GM12878 (cell line): ENCODE results near the gene ARHGAP15. TPM values are rescaled to one million over a fixed set of nuclear protein-coding genes. Genes with fewer than 3 reads are reported as not detected.

ENCODE experiments used
- ATAC-seq: fragments of 200-7000 bp; cut with Tn5 transposase; 3 replicates; pipeline ENCODE4 v1.9.1; 2020; ENCODE audit warnings: mild to moderate bottlenecking, moderate library complexity
- BruUV-seq: library from RNA; stranded (reverse); fragments of 400-500 nt; replicated peaks from 2 replicates; lab custom pipeline; 2021; lab: Mats Ljungman, UMichigan
- CTCF ChIA-PET: fragments of 300-600 bp; sonication (Branson Sonifier 250); formaldehyde crosslinking; extraction: SDS; loops from one replicate; lab custom pipeline; 2021; ENCODE audit warnings: inconsistent platforms; lab: Yijun Ruan, JAX
- POLR2A ChIA-PET: fragments of 350-600 bp; formaldehyde crosslinking; extraction: SDS; loops from one replicate; lab custom pipeline; 2021; ENCODE audit warnings: inconsistent platforms; lab: Charles Lee
- RAD21 ChIA-PET: fragments of 300-600 bp; sonication (Branson Sonifier 250); formaldehyde crosslinking; loops from one replicate; lab custom pipeline; 2023; ENCODE audit warnings: antibody characterized with exemption; ENCODE audit not compliant: unreplicated experiment; lab: Charles Lee
- SMC1A ChIA-PET: fragments of 300-600 bp; sonication (Branson Sonifier 250); formaldehyde crosslinking; loops from one replicate; lab custom pipeline; 2023; ENCODE audit not compliant: unreplicated experiment, uncharacterized antibody; lab: Charles Lee
- DNase-seq: peaks from one replicate; pipeline ENCODE4 v3.0.0-alpha.2; 2011; ENCODE audit warnings: low read depth, low spot score
- FAIRE-seq: peaks from 3 replicates; lab custom pipeline; 2011; peaks lifted over from hg19 to GRCh38; lab: Jason Lieb, UNC
- H2AFZ ChIP-seq: 2 replicates; pipeline ENCODE4 v1.6.0; 2011; ENCODE audit warnings: low read depth, low read length, control low read depth; ENCODE audit not compliant: control insufficient read depth
- H3K27ac ChIP-seq: 2 replicates; pipeline ENCODE4 v1.5.1; 2011; ENCODE audit warnings: control low read depth; ENCODE audit not compliant: control insufficient read depth, insufficient read depth
- H3K27me3 ChIP-seq, 2 experiments: replicated peaks in 1 of 2; 2 replicates each; pipeline versions ENCODE4 v1.6.0 to v1.6.1; 2011; ENCODE audit warnings: low read length in 1 of 2; ENCODE audit not compliant: control insufficient read depth in 2 of 2, insufficient read depth in 2 of 2
- H3K36me3 ChIP-seq, 2 experiments: 2 replicates each; pipeline ENCODE4 v1.5.1; 2011; ENCODE audit warnings: low read length in 1 of 2; ENCODE audit not compliant: control insufficient read depth in 2 of 2, insufficient read depth in 2 of 2
- H3K4me1 ChIP-seq: 2 replicates; pipeline ENCODE4 v1.6.1; 2011; ENCODE audit warnings: mild to moderate bottlenecking, low read length, moderate library complexity, mixed read lengths; ENCODE audit not compliant: control insufficient read depth, insufficient read depth
- H3K4me2 ChIP-seq: 2 replicates; pipeline ENCODE4 v1.6.0; 2011; ENCODE audit warnings: control low read depth; ENCODE audit not compliant: control insufficient read depth, insufficient read depth
- H3K4me3 ChIP-seq: fragments of 200-600 bp; sonication (generic); 2 replicates; pipeline ENCODE4 v1.5.1; 2016
- H3K79me2 ChIP-seq: 2 replicates; pipeline ENCODE4 v1.6.0; 2011; ENCODE audit warnings: low read length; ENCODE audit not compliant: control insufficient read depth, insufficient read depth
- H3K9ac ChIP-seq: 2 replicates; pipeline ENCODE4 v1.8.0; 2011; ENCODE audit warnings: low read length, control low read depth, mixed read lengths; ENCODE audit not compliant: control insufficient read depth, insufficient read depth
- H3K9me3 ChIP-seq: replicated peaks from 3 replicates; pipeline ENCODE4 v1.5.1; 2011; ENCODE audit warnings: mild to moderate bottlenecking, low read length; ENCODE audit not compliant: control insufficient read depth, insufficient read depth
- H4K20me1 ChIP-seq: 2 replicates; pipeline ENCODE4 v1.6.0; 2011; ENCODE audit not compliant: control insufficient read depth, insufficient read depth
- ASH2L ChIP-seq: fragments of 300-600, 200-600 bp; sonication (generic); IDR thresholded peaks from 2 replicates; pipeline ENCODE4 v1.6.1; 2017; ENCODE audit warnings: low read depth, mild to moderate bottlenecking, borderline replicate concordance
- CBX5 ChIP-seq: sonication (generic); IDR thresholded peaks from 2 replicates; pipeline ENCODE4 v1.6.1; 2016; ENCODE audit warnings: low read depth, moderate library complexity, mild to moderate bottlenecking, inconsistent platforms
- CEBPB ChIP-seq, 2 experiments: fragments of 150-350 bp in 1 of 2; IDR thresholded peaks; 2 replicates each; pipeline ENCODE4 v1.6.1; 2012 to 2014; ENCODE audit warnings: low read depth in 2 of 2, low read length in 2 of 2, borderline replicate concordance in 1 of 2, inconsistent platforms in 1 of 2
- EP300 ChIP-seq, 2 experiments: fragments of 150-350 bp in 1 of 2; IDR thresholded peaks; 2 replicates each; pipeline ENCODE4 v1.6.1; 2011 to 2012; ENCODE audit warnings: low read depth in 2 of 2, low read length in 2 of 2, borderline replicate concordance in 1 of 2, improper control_type of control experiment in 1 of 2, inconsistent platforms in 1 of 2; ENCODE audit not compliant: control insufficient read depth in 1 of 2
- ETV6 ChIP-seq, 2 experiments: fragments of 450-650 bp in 1 of 2; IDR thresholded peaks in 1 of 2; conservative IDR thresholded peaks in 1 of 2; 2 replicates each; pipeline ENCODE4 v1.6.1; 2014; ENCODE audit warnings: antibody characterized with exemption in 1 of 2, borderline replicate concordance in 1 of 2, low read depth in 1 of 2, mild to moderate bottlenecking in 1 of 2, moderate library complexity in 1 of 2
- FOXM1 ChIP-seq: IDR thresholded peaks from 2 replicates; pipeline ENCODE4 v1.6.1; 2012; ENCODE audit warnings: low read depth, mild to moderate bottlenecking, inconsistent platforms, low read length, moderate library complexity
- GABPA ChIP-seq: IDR thresholded peaks from 2 replicates; pipeline ENCODE4 v1.6.1; 2014; ENCODE audit warnings: antibody characterized with exemption, low read depth, mild to moderate bottlenecking, inconsistent platforms
- KLF5 ChIP-seq: fragments of 450-650 bp; IDR thresholded peaks from 2 replicates; pipeline ENCODE4 v1.6.1; 2014; ENCODE audit warnings: mild to moderate bottlenecking; ENCODE audit not compliant: partially characterized antibody
- PML ChIP-seq: IDR thresholded peaks from 2 replicates; pipeline ENCODE4 v1.6.1; 2012; ENCODE audit warnings: low read length, inconsistent platforms
- STAT3 ChIP-seq: IDR thresholded peaks from 2 replicates; pipeline ENCODE4 v1.6.1; 2011; ENCODE audit warnings: low read depth, low read length, improper control_type of control experiment
- WGBS: methylation state at CpG from one replicate; pipeline ENCODE4 v1.1.6; 2016; ENCODE audit warnings: low lambda C conversion rate; ENCODE audit not compliant: insufficient replicate concordance, insufficient coverage; ENCODE audit errors: missing lambda C conversion rate; 5-methylcytosine and 5-hydroxymethylcytosine counted together
- in situ Hi-C: fragments of 300-500 bp; cut with MboI; formaldehyde crosslinking; loops from 9 replicates; pipeline ENCODE4 v1.14.3; 2018; ENCODE audit warnings: mixed read lengths
- intact Hi-C: fragments of 100-400 bp; cut with micrococcal nuclease; formaldehyde crosslinking; loops from one replicate; pipeline ENCODE4 v1.14.2; 2022; ENCODE audit not compliant: unreplicated experiment
- polyA plus RNA-seq, 11 experiments: library from polyadenylated mRNA; depleted of rRNA in 4 of 11; unstranded in 6 of 11; stranded (reverse) in 5 of 11; fragments of >200 nt; fragmentation: Nextera tagmentation in 4 of 11; fragmentation: Illumina TruSeq in 1 of 11; extraction: Ambion mirVana in 4 of 11; extraction: Trizol in 1 of 11; gene quantifications; 1 replicate in 1 of 11; 2 replicates in 10 of 11; pipeline versions ENCODE4 v1.2.1 to v1.2.3, GENCODE V29; 2011 to 2016; ENCODE audit warnings: inconsistent platforms in 2 of 11, missing spikeins in 2 of 11, low read depth in 1 of 11
- total RNA-seq, 4 experiments: library from RNA; depleted of rRNA in 3 of 4; stranded (reverse); fragments of >200 nt in 3 of 4; fragmentation: Illumina TruSeq in 1 of 4; extraction: Trizol in 1 of 4; gene quantifications; 2 replicates each; pipeline versions ENCODE4 v1.2.1 to v1.2.3, GENCODE V29; 2013 to 2021
- TF ChIP-seq, protein P1 (sequence below), 3 experiments: IDR thresholded peaks in 2 of 3; conservative IDR thresholded peaks in 1 of 3; 2 replicates each; pipeline ENCODE4 v1.5.1; 2011; ENCODE audit warnings: low read depth in 3 of 3, low read length in 3 of 3, mild to moderate bottlenecking in 3 of 3, control low read depth in 2 of 3, moderate library complexity in 2 of 3, inconsistent platforms in 1 of 3, mixed read lengths in 1 of 3; ENCODE audit not compliant: control insufficient read depth in 2 of 3, insufficient read depth in 1 of 3; ENCODE audit errors: extremely low read depth in 1 of 3
- TF ChIP-seq, protein P2 (sequence below): fragments of 450-650 bp; formaldehyde crosslinking; IDR thresholded peaks from 2 replicates; pipeline ENCODE4 v1.5.0; 2022; ENCODE audit warnings: mild to moderate bottlenecking, missing genetic modification characterization
- TF ChIP-seq, protein P3 (sequence below): fragments of 450-650 bp; IDR thresholded peaks from 2 replicates; pipeline ENCODE4 v1.6.1; 2017; ENCODE audit warnings: mild to moderate bottlenecking, moderate library complexity

The ARHGAP15 gene
- total and polyA plus RNA-seq, 10 of the 15 experiments (the other 5 are each of a cell fraction or from before 2014, with no cell fraction given): 38.0 to 92.6 (median 66.7) TPM

DNA sequence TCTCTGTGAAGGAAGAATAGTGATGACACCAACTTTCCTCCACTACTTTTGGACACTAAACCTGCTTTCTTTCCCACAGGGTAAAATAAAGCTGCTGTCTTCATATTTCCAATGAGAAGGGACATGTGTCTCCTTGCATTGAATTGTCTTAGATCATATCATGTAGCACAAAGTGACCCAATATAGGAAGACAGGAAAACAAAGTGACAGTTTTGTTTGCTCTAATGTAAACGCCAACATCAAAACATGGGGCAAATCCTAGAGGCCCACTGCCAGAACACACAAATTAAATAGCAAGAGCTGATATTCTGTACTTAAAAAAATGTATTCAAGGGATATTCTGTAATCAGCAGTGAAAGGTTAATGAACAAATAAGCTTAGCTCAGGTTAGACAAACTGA, 36.1 kb downstream of the ARHGAP15 start:
- RAD21 ChIA-PET: no interaction called here
- SMC1A ChIA-PET: interaction anchor here (0.8 to 5.3 kb wide), 5 partner anchors 10 to 83 kb away, joined by 3 to 31 read pairs (median 3); partner anchors contain the start of gene ARHGAP15
- in situ Hi-C loops: no loop called here
- H4K20me1 ChIP-seq: 0 out of 2 replicates have a peak, but pooled peaks cover 3% of the 10 kb centered on the region
- CTCF ChIA-PET: no interaction called here
- ATAC-seq: no peak
- no TSS peak for BruUV-seq
- no peak for FAIRE-seq
- no peaks in the 10 kb centered on the region for H3K27me3 ChIP-seq
- H3K27ac ChIP-seq: no peak overlapping the region
- no peak overlapping the region for H3K9ac ChIP-seq
- no peak overlapping the region for H2AFZ ChIP-seq
- no peaks in the 10 kb centered on the region; the same call in 1 of the 2 replicates for H3K4me1 ChIP-seq
- POLR2A ChIA-PET: no interaction called here
- H3K79me2 ChIP-seq: peaks cover 6% of the 10 kb centered on the region
- H3K4me2 ChIP-seq: no peak overlapping the region
- 100% methylated on average over 1 of the region's 1 CpG for WGBS
- DNase-seq: no peak
- TF ChIP-seq ETV6 (conservative IDR thresholded peaks at IDR 0.05 in 1 of 2, IDR thresholded peaks at IDR 0.05 in 1 of 2; ENCODE audit: borderline replicate concordance in 1 of 2, low read depth in 1 of 2) (no peak), EP300 (IDR thresholded peaks at IDR 0.05; ENCODE audit: borderline replicate concordance in 1 of 2, control insufficient read depth in 1 of 2, low read depth in 2 of 2, low read length in 2 of 2) (no peak), KLF5 (no peak), CBX5 (no peak), PML (no peak), CEBPB (IDR thresholded peaks at IDR 0.05; ENCODE audit: borderline replicate concordance in 1 of 2, low read depth in 2 of 2, low read length in 2 of 2) (no peak), FOXM1 (no peak), ASH2L (no peak), GABPA (no peak), STAT3 (no peak)
- TF ChIP-seq, protein P1, sequence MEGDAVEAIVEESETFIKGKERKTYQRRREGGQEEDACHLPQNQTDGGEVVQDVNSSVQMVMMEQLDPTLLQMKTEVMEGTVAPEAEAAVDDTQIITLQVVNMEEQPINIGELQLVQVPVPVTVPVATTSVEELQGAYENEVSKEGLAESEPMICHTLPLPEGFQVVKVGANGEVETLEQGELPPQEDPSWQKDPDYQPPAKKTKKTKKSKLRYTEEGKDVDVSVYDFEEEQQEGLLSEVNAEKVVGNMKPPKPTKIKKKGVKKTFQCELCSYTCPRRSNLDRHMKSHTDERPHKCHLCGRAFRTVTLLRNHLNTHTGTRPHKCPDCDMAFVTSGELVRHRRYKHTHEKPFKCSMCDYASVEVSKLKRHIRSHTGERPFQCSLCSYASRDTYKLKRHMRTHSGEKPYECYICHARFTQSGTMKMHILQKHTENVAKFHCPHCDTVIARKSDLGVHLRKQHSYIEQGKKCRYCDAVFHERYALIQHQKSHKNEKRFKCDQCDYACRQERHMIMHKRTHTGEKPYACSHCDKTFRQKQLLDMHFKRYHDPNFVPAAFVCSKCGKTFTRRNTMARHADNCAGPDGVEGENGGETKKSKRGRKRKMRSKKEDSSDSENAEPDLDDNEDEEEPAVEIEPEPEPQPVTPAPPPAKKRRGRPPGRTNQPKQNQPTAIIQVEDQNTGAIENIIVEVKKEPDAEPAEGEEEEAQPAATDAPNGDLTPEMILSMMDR (IDR thresholded peaks at IDR 0.05 in 2 of 3, conservative IDR thresholded peaks at IDR 0.05 in 1 of 3; ENCODE audit: control insufficient read depth in 2 of 3, extremely low read depth in 1 of 3, insufficient read depth in 1 of 3, low read depth in 3 of 3, low read length in 3 of 3): no peak
- TF ChIP-seq, protein P2, sequence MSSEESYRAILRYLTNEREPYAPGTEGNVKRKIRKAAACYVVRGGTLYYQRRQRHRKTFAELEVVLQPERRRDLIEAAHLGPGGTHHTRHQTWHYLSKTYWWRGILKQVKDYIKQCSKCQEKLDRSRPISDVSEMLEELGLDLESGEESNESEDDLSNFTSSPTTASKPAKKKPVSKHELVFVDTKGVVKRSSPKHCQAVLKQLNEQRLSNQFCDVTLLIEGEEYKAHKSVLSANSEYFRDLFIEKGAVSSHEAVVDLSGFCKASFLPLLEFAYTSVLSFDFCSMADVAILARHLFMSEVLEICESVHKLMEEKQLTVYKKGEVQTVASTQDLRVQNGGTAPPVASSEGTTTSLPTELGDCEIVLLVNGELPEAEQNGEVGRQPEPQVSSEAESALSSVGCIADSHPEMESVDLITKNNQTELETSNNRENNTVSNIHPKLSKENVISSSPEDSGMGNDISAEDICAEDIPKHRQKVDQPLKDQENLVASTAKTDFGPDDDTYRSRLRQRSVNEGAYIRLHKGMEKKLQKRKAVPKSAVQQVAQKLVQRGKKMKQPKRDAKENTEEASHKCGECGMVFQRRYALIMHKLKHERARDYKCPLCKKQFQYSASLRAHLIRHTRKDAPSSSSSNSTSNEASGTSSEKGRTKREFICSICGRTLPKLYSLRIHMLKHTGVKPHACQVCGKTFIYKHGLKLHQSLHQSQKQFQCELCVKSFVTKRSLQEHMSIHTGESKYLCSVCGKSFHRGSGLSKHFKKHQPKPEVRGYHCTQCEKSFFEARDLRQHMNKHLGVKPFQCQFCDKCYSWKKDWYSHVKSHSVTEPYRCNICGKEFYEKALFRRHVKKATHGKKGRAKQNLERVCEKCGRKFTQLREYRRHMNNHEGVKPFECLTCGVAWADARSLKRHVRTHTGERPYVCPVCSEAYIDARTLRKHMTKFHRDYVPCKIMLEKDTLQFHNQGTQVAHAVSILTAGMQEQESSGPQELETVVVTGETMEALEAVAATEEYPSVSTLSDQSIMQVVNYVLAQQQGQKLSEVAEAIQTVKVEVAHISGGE (CRISPR knock-in tag): no peak
- TF ChIP-seq, protein P3, sequence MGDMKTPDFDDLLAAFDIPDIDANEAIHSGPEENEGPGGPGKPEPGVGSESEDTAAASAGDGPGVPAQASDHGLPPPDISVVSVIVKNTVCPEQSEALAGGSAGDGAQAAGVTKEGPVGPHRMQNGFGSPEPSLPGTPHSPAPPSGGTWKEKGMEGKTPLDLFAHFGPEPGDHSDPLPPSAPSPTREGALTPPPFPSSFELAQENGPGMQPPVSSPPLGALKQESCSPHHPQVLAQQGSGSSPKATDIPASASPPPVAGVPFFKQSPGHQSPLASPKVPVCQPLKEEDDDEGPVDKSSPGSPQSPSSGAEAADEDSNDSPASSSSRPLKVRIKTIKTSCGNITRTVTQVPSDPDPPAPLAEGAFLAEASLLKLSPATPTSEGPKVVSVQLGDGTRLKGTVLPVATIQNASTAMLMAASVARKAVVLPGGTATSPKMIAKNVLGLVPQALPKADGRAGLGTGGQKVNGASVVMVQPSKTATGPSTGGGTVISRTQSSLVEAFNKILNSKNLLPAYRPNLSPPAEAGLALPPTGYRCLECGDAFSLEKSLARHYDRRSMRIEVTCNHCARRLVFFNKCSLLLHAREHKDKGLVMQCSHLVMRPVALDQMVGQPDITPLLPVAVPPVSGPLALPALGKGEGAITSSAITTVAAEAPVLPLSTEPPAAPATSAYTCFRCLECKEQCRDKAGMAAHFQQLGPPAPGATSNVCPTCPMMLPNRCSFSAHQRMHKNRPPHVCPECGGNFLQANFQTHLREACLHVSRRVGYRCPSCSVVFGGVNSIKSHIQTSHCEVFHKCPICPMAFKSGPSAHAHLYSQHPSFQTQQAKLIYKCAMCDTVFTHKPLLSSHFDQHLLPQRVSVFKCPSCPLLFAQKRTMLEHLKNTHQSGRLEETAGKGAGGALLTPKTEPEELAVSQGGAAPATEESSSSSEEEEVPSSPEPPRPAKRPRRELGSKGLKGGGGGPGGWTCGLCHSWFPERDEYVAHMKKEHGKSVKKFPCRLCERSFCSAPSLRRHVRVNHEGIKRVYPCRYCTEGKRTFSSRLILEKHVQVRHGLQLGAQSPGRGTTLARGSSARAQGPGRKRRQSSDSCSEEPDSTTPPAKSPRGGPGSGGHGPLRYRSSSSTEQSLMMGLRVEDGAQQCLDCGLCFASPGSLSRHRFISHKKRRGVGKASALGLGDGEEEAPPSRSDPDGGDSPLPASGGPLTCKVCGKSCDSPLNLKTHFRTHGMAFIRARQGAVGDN: no peak
- intact Hi-C loops: no loop called here
- no peak overlapping the region for H3K4me3 ChIP-seq
- H3K9me3 ChIP-seq: no peaks in the 10 kb centered on the region
- peaks cover 0 to 16% of the 10 kb centered on the region in 2 experiments; a peak in 3 of 4 replicates for H3K36me3 ChIP-seq
